Measurements from ENCODE around the gene ITGB8.

ITGB8 gene

GRCh38 chr7:20399521-20399920 is 68.8 kb downstream of the ITGB8 start:
- ATAC-seq = no peak
- TF ChIP-seq PPARA (CRISPR knock-in tag; IDR thresholded peaks at IDR 0.05; ENCODE audit: borderline replicate concordance) = no peak
- TF ChIP-seq ESRRG (CRISPR knock-in tag; IDR thresholded peaks at IDR 0.05) = no peak
- 0 out of 2 replicates have a peak, but pooled peaks have one; percentile 21 for TF ChIP-seq ISL1 (CRISPR knock-in tag; IDR thresholded peaks at IDR 0.05)

DNA sequence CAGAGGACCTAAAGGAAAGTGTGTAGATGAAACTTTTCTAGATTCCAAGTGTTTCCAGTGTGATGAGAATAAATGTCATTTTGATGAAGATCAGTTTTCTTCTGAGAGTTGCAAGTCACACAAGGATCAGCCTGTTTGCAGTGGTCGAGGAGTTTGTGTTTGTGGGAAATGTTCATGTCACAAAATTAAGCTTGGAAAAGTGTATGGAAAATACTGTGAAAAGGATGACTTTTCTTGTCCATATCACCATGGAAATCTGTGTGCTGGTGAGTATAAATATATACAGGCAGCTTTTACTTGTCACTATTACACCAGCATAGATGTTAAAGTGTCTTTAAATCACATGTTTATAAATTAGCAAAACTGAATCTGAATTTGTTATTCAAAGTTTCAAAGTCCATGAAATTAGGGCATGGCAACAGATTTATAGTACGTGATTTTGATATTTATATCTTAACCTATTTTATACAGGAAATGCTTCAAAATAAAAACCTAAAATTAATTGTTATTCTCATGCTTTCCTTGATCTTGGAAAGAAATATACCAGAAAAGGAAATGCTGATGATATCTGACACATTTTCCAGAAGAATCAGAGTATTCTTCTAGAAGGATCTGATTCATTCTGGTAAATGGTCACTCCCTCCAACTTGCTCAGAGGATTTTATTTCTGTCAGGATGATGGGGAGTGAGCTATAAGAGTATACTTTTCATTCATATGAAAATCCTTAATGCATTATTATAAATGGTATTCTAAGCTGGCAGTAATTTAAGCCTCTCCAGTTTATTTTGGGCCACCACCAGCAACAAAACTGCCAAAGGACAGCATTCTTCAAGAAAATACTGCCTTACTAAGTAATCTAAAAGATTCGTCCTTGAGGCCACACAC is 71.4 kb downstream of the ITGB8 start:
- no peak for ATAC-seq
- TF ChIP-seq PATZ1 (CRISPR knock-in tag; IDR thresholded peaks at IDR 0.05; ENCODE audit: borderline replicate concordance) = no peak
- TF ChIP-seq RARB (CRISPR knock-in tag; IDR thresholded peaks at IDR 0.05) = no peak
- TF ChIP-seq ZFP3 (CRISPR knock-in tag; IDR thresholded peaks at IDR 0.05) = no peak
- TF ChIP-seq ZNF8 (CRISPR knock-in tag; IDR thresholded peaks at IDR 0.05) = no peak
- TF ChIP-seq ZFP30 (CRISPR knock-in tag; IDR thresholded peaks at IDR 0.05) = no peak
- no peak for TF ChIP-seq GLIS3 (CRISPR knock-in tag; IDR thresholded peaks at IDR 0.05)
- no peak for TF ChIP-seq ARNTL (CRISPR knock-in tag; IDR thresholded peaks at IDR 0.05; ENCODE audit: borderline replicate concordance, low read depth)
- TF ChIP-seq TOX (CRISPR knock-in tag; IDR thresholded peaks at IDR 0.05; ENCODE audit: borderline replicate concordance) = no peak
- no peak for TF ChIP-seq TSHZ2 (CRISPR knock-in tag; IDR thresholded peaks at IDR 0.05)
- TF ChIP-seq OSR1 (CRISPR knock-in tag; IDR thresholded peaks at IDR 0.05) = no peak
- TF ChIP-seq, protein P1, sequence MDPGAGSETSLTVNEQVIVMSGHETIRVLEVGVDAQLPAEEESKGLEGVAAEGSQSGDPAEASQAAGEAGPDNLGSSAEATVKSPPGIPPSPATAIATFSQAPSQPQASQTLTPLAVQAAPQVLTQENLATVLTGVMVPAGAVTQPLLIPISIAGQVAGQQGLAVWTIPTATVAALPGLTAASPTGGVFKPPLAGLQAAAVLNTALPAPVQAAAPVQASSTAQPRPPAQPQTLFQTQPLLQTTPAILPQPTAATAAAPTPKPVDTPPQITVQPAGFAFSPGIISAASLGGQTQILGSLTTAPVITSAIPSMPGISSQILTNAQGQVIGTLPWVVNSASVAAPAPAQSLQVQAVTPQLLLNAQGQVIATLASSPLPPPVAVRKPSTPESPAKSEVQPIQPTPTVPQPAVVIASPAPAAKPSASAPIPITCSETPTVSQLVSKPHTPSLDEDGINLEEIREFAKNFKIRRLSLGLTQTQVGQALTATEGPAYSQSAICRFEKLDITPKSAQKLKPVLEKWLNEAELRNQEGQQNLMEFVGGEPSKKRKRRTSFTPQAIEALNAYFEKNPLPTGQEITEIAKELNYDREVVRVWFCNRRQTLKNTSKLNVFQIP (CRISPR knock-in tag; IDR thresholded peaks at IDR 0.05; ENCODE audit: borderline replicate concordance, low read depth) = no peak
- no peak for TF ChIP-seq BACH2 (CRISPR knock-in tag; IDR thresholded peaks at IDR 0.05; ENCODE audit: borderline replicate concordance)
- TF ChIP-seq ISL1 (CRISPR knock-in tag; IDR thresholded peaks at IDR 0.05) = no peak

GRCh38 chr7:20402747-20403230 is 72.1 kb downstream of the ITGB8 start:
- TF ChIP-seq ESRRG (CRISPR knock-in tag; IDR thresholded peaks at IDR 0.05) (no peak), CSDC2 (CRISPR knock-in tag; IDR thresholded peaks at IDR 0.05) (no peak), RARB (CRISPR knock-in tag; IDR thresholded peaks at IDR 0.05) (no peak), SNAI2 (CRISPR knock-in tag; IDR thresholded peaks at IDR 0.05) (no peak), BACH2 (CRISPR knock-in tag; IDR thresholded peaks at IDR 0.05; ENCODE audit: borderline replicate concordance) (no peak), PATZ1 (CRISPR knock-in tag; IDR thresholded peaks at IDR 0.05; ENCODE audit: borderline replicate concordance) (no peak), TOX (CRISPR knock-in tag; IDR thresholded peaks at IDR 0.05; ENCODE audit: borderline replicate concordance) (no peak), OSR1 (CRISPR knock-in tag; IDR thresholded peaks at IDR 0.05) (no peak), ARNTL (CRISPR knock-in tag; IDR thresholded peaks at IDR 0.05; ENCODE audit: borderline replicate concordance, low read depth) (no peak), TCF4 (CRISPR knock-in tag; IDR thresholded peaks at IDR 0.05; ENCODE audit: borderline replicate concordance) (no peak), PPARA (CRISPR knock-in tag; IDR thresholded peaks at IDR 0.05; ENCODE audit: borderline replicate concordance) (no peak), TSHZ2 (CRISPR knock-in tag; IDR thresholded peaks at IDR 0.05) (no peak)
- TF ChIP-seq, protein P1 (CRISPR knock-in tag; IDR thresholded peaks at IDR 0.05; ENCODE audit: borderline replicate concordance, low read depth) = no peak
- TF ChIP-seq, protein P2, sequence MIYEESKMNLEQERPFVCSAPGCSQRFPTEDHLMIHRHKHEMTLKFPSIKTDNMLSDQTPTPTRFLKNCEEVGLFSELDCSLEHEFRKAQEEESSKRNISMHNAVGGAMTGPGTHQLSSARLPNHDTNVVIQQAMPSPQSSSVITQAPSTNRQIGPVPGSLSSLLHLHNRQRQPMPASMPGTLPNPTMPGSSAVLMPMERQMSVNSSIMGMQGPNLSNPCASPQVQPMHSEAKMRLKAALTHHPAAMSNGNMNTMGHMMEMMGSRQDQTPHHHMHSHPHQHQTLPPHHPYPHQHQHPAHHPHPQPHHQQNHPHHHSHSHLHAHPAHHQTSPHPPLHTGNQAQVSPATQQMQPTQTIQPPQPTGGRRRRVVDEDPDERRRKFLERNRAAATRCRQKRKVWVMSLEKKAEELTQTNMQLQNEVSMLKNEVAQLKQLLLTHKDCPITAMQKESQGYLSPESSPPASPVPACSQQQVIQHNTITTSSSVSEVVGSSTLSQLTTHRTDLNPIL (CRISPR knock-in tag; IDR thresholded peaks at IDR 0.05; ENCODE audit: low read depth) = no peak
- ATAC-seq = 0 out of 3 replicates have a peak, but pooled peaks have one; percentile 28
